ENCODE measurements around the gene IMPACT. TPM values are rescaled to one million over a fixed set of nuclear protein-coding genes. Genes with fewer than 3 reads are reported as not detected.

The IMPACT gene
- total RNA-seq, 1 donor from 2014 or later, result 39.1 TPM

GRCh38 chr18:24414349-24415003 is 12.0 kb upstream of the IMPACT start:
- intact Hi-C loops (cut with DNase I), result no loop called here
- DNase-seq (ENCODE audit: low spot score), result no peak
- ATAC-seq, result no peak

- no peak for DNase-seq (ENCODE audit: low spot score)
Measured at GRCh38 chr18:24417480-24417879, 9.0 kb upstream of the IMPACT start.

GRCh38 chr18:24420551-24420950 is 5.9 kb upstream of the IMPACT start:
- DNase-seq (ENCODE audit: low spot score) (no peak), ATAC-seq (no peak)
- intact Hi-C loops (cut with DNase I), result no loop called here

More at GRCh38 chr18:24417480-24417879, 9.0 kb upstream of the IMPACT start:
- intact Hi-C loops (cut with DNase I), result no loop called here
- no peak for ATAC-seq

GRCh38 chr18:24421831-24422230 is 4.6 kb upstream of the IMPACT start:
- no peak for ATAC-seq
- intact Hi-C loops (cut with DNase I), result no loop called here

GRCh38 chr18:24426073-24426397 is 435 bp upstream of the IMPACT start:
- DNase-seq (ENCODE audit: low spot score) (no peak), ATAC-seq (no peak)
- intact Hi-C loops (cut with DNase I), result no loop called here

More at GRCh38 chr18:24421831-24422230, 4.6 kb upstream of the IMPACT start:
- no peak for DNase-seq (ENCODE audit: low spot score)

- intact Hi-C loops (cut with DNase I), result no loop called here
- DNase-seq (ENCODE audit: low spot score), result no peak
- ATAC-seq, result no peak
Measured at GRCh38 chr18:24427484-24427883, 1.0 kb downstream of the IMPACT start.

- intact Hi-C loops (cut with DNase I), result no loop called here
- DNase-seq (ENCODE audit: low spot score) (no peak), ATAC-seq (no peak)
Measured at GRCh38 chr18:24428709-24429108, 2.2 kb downstream of the IMPACT start.

GRCh38 chr18:24429188-24429587 is 2.7 kb downstream of the IMPACT start:
- intact Hi-C loops (cut with DNase I), result no loop called here
- no peak for DNase-seq (ENCODE audit: low spot score)
- ATAC-seq, result no peak

- intact Hi-C loops (cut with DNase I), result no loop called here
- DNase-seq (ENCODE audit: low spot score), result no peak
Measured at GRCh38 chr18:24432618-24433017, 6.1 kb downstream of the IMPACT start.

GRCh38 chr18:24436939-24437338 is 10.5 kb downstream of the IMPACT start:
- ATAC-seq (no peak), DNase-seq (ENCODE audit: low spot score) (no peak)
- intact Hi-C loops (cut with DNase I), result no loop called here

More at GRCh38 chr18:24432618-24433017, 6.1 kb downstream of the IMPACT start:
- ATAC-seq, result no peak

GRCh38 chr18:24443870-24444269 is 17.4 kb downstream of the IMPACT start:
- no peak for DNase-seq (ENCODE audit: low spot score)
- intact Hi-C loops (cut with DNase I), result no loop called here
- ATAC-seq, result no peak

GRCh38 chr18:24446453-24446852 is 20.0 kb downstream of the IMPACT start:
- DNase-seq (ENCODE audit: low spot score) (no peak), ATAC-seq (no peak)
- intact Hi-C loops (cut with DNase I), result loop anchor here (5.0 kb wide), 1 partner anchor 559 kb away; no protein-coding TSS in a partner anchor

GRCh38 chr18:24446953-24447538 is 20.6 kb downstream of the IMPACT start:
- intact Hi-C loops (cut with DNase I), result loop anchor here (5.0 kb wide), 1 partner anchor 560 kb away; no protein-coding TSS in a partner anchor
- no peak for ATAC-seq

GRCh38 chr18:24447961-24448360 is 21.5 kb downstream of the IMPACT start:
- ATAC-seq, result no peak
- no peak for DNase-seq (ENCODE audit: low spot score)
- intact Hi-C loops (cut with DNase I), result loop anchor here (5.0 kb wide), 1 partner anchor 561 kb away; no protein-coding TSS in a partner anchor

More at GRCh38 chr18:24446953-24447538, 20.6 kb downstream of the IMPACT start:
- no peak for DNase-seq (ENCODE audit: low spot score)

GRCh38 chr18:24456549-24456948 is 30.1 kb downstream of the IMPACT start:
- intact Hi-C loops (cut with DNase I), result no loop called here
- ATAC-seq, result no peak
- DNase-seq (ENCODE audit: low spot score), result no peak

- intact Hi-C loops (cut with DNase I), result no loop called here
- ATAC-seq (no peak), DNase-seq (ENCODE audit: low spot score) (no peak)
Measured at GRCh38 chr18:24459772-24460171, 33.3 kb downstream of the IMPACT start.

GRCh38 chr18:24460388-24460787 is 33.9 kb downstream of the IMPACT start, which contains the start of gene HRH4:
TSS of gene HRH4 (plus strand) at chr18:24460637. CDS start at chr18:24460729, 92 bp downstream.
- ATAC-seq (no peak), DNase-seq (ENCODE audit: low spot score) (no peak)
- intact Hi-C loops (cut with DNase I), result no loop called here

- ATAC-seq, result no peak
- DNase-seq (ENCODE audit: low spot score), result no peak
- intact Hi-C loops (cut with DNase I), result no loop called here
Measured at GRCh38 chr18:24461996-24462395, 35.5 kb downstream of the IMPACT start.

- DNase-seq (ENCODE audit: low spot score) (no peak), ATAC-seq (no peak)
- intact Hi-C loops (cut with DNase I), result no loop called here
Measured at GRCh38 chr18:24462838-24463775, 36.6 kb downstream of the IMPACT start.

GRCh38 chr18:24465486-24465885 is 39.0 kb downstream of the IMPACT start:
- intact Hi-C loops (cut with DNase I), result no loop called here
- DNase-seq (ENCODE audit: low spot score), result no peak
- no peak for ATAC-seq
